Ishikawa (cell line): ENCODE results near the gene MAML1.

Experiments
- CREB1 ChIP-seq: IDR thresholded peaks from 2 replicates; pipeline ENCODE4 v1.6.1; 2012; ENCODE audit warnings: low read depth
- EP300 ChIP-seq: IDR thresholded peaks from 2 replicates; pipeline ENCODE4 v1.6.1; 2012; ENCODE audit warnings: borderline replicate concordance
- TF ChIP-seq, protein P1 (sequence below): IDR thresholded peaks from 2 replicates; pipeline ENCODE4 v1.6.1; 2012; ENCODE audit warnings: low read depth, mild to moderate bottlenecking

DNA sequence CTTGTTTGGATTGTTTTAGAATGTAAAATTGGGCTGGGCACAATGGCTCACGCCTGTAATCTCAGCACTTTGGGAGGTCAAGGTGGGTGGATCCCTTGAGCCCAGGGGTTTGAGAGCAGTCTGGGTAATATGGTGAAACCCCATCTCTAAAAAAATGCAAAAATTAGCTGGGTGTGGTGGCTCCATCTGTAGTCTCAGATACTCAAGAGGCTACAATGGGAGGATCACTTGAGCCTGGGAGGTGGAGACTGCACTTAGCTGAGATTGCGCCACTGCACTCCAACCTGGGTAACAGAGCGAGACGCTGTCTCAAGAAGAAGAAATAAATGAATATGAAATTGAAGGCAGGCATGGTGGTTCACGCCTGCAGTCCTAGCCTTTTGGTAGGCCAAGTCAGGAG is 21.3 kb downstream of the MAML1 start:
- TF ChIP-seq, protein P1, sequence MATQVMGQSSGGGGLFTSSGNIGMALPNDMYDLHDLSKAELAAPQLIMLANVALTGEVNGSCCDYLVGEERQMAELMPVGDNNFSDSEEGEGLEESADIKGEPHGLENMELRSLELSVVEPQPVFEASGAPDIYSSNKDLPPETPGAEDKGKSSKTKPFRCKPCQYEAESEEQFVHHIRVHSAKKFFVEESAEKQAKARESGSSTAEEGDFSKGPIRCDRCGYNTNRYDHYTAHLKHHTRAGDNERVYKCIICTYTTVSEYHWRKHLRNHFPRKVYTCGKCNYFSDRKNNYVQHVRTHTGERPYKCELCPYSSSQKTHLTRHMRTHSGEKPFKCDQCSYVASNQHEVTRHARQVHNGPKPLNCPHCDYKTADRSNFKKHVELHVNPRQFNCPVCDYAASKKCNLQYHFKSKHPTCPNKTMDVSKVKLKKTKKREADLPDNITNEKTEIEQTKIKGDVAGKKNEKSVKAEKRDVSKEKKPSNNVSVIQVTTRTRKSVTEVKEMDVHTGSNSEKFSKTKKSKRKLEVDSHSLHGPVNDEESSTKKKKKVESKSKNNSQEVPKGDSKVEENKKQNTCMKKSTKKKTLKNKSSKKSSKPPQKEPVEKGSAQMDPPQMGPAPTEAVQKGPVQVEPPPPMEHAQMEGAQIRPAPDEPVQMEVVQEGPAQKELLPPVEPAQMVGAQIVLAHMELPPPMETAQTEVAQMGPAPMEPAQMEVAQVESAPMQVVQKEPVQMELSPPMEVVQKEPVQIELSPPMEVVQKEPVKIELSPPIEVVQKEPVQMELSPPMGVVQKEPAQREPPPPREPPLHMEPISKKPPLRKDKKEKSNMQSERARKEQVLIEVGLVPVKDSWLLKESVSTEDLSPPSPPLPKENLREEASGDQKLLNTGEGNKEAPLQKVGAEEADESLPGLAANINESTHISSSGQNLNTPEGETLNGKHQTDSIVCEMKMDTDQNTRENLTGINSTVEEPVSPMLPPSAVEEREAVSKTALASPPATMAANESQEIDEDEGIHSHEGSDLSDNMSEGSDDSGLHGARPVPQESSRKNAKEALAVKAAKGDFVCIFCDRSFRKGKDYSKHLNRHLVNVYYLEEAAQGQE = no peak
- TF ChIP-seq EP300 = no peak
- no peak for TF ChIP-seq CREB1
